Measurements from ENCODE around the gene SLC12A7. TPM values are rescaled to one million over a fixed set of nuclear protein-coding genes. Genes with fewer than 3 reads are reported as not detected.

SLC12A7 gene
- total RNA-seq, 1 experiment from 2014 or later: 30.8 TPM

GRCh38 chr5:1008451-1009358 is 103.2 kb downstream of the SLC12A7 start, which contains the start of gene NKD2:
NKD2 (plus strand) TSS chr5:1008802; CDS start chr5:1009058, 256 bp downstream.
- Histone ChIP-seq H3K4me1 (ENCODE audit: insufficient read depth, low read length) (no peaks in the 10 kb centered on the region), H4K8ac (replicated peaks; ENCODE audit: insufficient read length, low read depth, low read length) (no peak within 1 kb of the TSS), H3K79me1 (ENCODE audit: insufficient read depth, low read depth, low read length, poor library complexity, severe bottlenecking) (no peaks in the 10 kb centered on the region), H3K4me2 (ENCODE audit: insufficient read depth, insufficient read length, low read length) (peak within 1 kb of the TSS; percentile 19), H2AFZ (ENCODE audit: low read length) (no peak within 1 kb of the TSS), H3K4ac (ENCODE audit: low read depth, low read length) (no peak within 1 kb of the TSS), H3K18ac (ENCODE audit: insufficient read length, low read depth, low read length) (no peak within 1 kb of the TSS), H3K14ac (ENCODE audit: insufficient read depth, low read length) (no peak within 1 kb of the TSS), H2BK15ac (ENCODE audit: low read depth, low read length) (no peak within 1 kb of the TSS), H4K91ac (ENCODE audit: insufficient read length, low read depth, low read length) (no peak within 1 kb of the TSS), H4K20me1 (ENCODE audit: control insufficient read depth, insufficient read depth, insufficient read length) (no peaks in the 10 kb centered on the region), H4K5ac (ENCODE audit: insufficient read length, low read depth, low read length) (no peak within 1 kb of the TSS), H3K79me2 (ENCODE audit: insufficient read depth, low read length) (no peaks in the 10 kb centered on the region), H3K56ac (ENCODE audit: insufficient read length, low read depth, low read length) (no peak within 1 kb of the TSS), H3T11ph (ENCODE audit: low read length) (no peak within 1 kb of the TSS), H3K27ac (ENCODE audit: insufficient read length, low read depth, low read length) (no peak within 1 kb of the TSS), H3K27me3 (ENCODE audit: insufficient read depth, low read length) (peaks cover 18% of the 10 kb centered on the region; the same call in 1 of the 2 replicates), H3K23ac (ENCODE audit: insufficient read length, low read depth, low read length) (no peak within 1 kb of the TSS), H2BK12ac (ENCODE audit: insufficient read length, low read depth, low read length) (no peak within 1 kb of the TSS), H3K9ac (ENCODE audit: extremely low read depth, insufficient read length, low read length) (no peak within 1 kb of the TSS), H2BK120ac (ENCODE audit: low read depth, low read length, poor library complexity, severe bottlenecking) (no peak within 1 kb of the TSS), H3K9me3 (ENCODE audit: control insufficient read depth, low read depth, low read length) (no peaks in the 10 kb centered on the region), H2AK5ac (ENCODE audit: insufficient read length, low read length) (no peak within 1 kb of the TSS), H2BK20ac (ENCODE audit: low read depth, low read length, poor library complexity, severe bottlenecking) (no peak within 1 kb of the TSS), H2BK5ac (ENCODE audit: insufficient read length, low read length) (no peak within 1 kb of the TSS), H3K23me2 (ENCODE audit: insufficient read length, low read depth, low read length, poor library complexity, severe bottlenecking) (peaks cover 13% of the 10 kb centered on the region)
- TF ChIP-seq CTCF (conservative IDR thresholded peaks at IDR 0.05): peak; percentile 67
- Mint-ChIP-seq H3K27me3 (ENCODE audit: low read depth) (peaks cover 64% of the 10 kb centered on the region), H3K9me3 (no peaks in the 10 kb centered on the region), H3K27ac (no peak within 1 kb of the TSS; a peak in 1 of 7 replicates), H3K36me3 (ENCODE audit: insufficient read depth in 1 of 3, low read depth in 3 of 3) (no peaks in the 10 kb centered on the region; a peak in 1 of 7 replicates), H3K4me3 (peak within 1 kb of the TSS; percentile 54 to 79), H3K4me1 (peaks cover 31 to 34% of the 10 kb centered on the region in 2 experiments)
- no CpG with 5 or more reads among the region's 108 CpGs for WGBS (ENCODE audit: extremely low coverage, insufficient read length, low lambda C conversion rate)
- DNase-seq: no peak

Data from H9 (cell line).